GM19463 (cell line): Measurements from ENCODE around the gene KIT.

Experiments
- ATAC-seq: cut with Tn5 transposase; IDR thresholded peaks from one replicate; pipeline ENCODE4 v1.9.1; 2021; ENCODE audit warnings: mild to moderate bottlenecking, moderate library complexity; ENCODE audit not compliant: unreplicated experiment

KIT gene

DNA sequence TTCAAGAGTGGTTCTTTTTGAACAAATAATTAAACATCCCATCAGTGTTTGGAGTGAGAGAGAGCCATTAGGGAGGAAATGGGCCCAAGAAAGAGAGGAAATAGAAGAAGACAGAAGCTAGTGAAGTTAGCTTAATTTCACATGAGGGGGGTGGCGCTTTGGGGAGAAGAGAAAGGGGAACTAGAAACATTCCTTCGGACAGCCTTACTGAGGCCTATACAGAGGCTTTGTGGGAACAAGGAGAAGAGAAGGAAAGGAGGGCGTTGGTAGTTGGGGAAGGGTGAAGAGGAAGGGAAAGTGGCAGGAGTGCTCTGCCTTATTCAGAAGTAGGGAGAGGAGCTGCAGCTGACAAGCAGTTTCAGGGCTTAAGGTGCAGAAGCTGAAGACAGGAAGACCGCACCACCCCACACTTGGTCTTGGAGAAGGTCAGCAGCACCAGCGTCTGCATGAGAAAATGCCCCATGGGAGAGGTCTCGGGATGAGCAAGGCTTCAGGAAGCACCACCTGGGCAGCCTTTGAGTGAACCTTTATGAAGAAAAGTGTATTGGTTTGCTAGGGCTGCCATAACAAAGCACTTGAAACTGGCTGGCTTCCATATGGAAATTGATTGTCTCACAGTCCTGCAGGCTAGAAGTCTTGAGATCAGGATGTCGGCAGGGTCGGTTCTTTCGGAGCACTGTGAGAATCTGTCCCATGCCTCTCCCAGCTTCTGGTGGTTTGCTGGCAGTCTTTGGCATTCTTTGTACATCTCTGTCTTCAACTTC is 85.1 kb downstream of the KIT start:
- no peak for ATAC-seq

DNA sequence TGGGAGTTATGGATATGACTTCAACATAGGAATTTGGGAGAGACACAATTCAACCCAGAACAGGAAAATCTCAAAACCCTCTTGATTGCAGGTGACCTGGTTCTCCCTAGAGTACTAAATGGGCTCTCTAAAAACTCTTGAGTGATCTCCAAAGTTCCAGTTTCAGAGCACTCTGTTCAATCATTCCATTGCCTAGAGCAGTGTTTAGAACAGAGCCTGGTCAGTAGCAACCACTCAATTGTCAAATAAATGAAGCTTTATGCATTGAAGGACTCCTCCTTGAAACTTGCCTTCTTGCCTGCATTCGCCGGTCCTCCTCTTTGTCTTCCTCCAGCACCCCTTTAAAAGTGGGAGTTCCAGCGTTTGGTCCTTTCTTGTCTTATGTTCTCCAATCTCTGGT is 85.8 kb downstream of the KIT start:
- ATAC-seq: no peak

DNA sequence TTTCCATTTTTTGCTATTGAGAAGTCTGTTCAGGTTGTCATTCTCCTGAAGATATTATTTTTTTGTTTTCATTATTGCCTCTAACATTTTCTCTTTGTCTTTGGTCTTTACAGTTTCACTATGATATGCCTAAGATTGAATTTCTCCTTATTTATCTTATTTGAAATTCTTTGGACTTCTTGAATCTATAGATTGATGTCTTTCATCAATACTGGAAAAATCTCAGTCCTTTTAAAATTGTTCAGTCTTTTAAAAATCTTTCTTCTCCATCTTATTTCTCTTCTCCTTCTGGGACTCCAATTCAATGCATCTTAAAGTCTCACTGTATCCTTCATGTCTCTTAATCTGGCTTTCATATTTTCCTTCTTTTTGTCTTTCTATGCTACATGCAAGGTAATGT is 86.7 kb downstream of the KIT start:
- no peak for ATAC-seq

DNA sequence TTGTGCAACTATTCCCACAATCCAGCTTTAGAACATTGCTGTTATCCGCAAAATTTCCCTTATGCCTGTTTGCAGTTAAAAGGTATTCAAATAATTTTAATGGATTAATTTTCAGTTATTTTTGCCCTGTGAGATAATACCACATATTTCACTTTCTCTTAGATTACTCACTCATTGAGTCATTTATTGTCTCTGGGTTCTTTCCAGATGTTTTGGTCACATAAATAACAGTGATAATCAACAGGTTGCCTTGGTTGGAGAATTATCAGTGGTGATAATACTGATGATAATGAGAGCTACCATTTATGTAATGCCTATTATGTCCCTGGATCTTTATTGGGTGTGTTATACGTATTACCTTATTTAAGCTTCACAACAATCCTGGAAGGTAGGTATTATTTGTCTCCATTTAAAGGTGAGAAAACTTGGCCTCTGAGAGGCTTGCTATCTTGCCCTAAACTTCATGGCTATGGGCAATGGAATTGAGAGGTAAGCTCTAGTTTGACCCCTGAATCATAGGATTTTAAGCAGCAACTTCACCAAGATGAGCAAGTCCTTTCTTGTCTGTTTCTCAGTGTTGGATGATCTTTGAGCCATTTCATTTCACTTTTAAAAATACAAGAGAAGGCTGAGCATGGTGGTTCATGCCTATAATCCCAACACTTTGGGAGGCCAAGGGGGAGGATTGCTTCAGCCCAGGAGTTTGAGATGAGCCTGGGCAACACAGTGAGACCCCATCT is 87.4 kb downstream of the KIT start:
- ATAC-seq: no peak

DNA sequence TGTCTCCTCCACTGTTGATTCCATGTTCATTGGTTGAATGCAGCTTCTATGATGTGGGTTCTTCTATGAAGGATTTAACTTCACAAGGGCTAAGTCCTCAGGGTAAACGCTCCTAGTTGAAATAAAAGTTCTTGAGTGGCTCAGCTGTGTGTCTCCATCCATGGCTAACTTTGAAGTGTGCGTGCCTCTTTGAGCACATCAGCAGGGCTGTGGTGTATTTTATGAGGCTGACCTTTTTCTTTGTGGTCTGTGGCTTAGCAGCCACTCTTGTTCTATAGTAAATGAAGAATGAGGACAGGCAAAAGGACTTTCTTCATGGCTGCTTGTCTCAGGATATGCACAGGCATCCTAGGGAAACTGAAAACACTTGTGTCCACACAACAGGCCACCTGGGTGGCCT is 88.5 kb downstream of the KIT start:
- ATAC-seq: peak; percentile 77

DNA sequence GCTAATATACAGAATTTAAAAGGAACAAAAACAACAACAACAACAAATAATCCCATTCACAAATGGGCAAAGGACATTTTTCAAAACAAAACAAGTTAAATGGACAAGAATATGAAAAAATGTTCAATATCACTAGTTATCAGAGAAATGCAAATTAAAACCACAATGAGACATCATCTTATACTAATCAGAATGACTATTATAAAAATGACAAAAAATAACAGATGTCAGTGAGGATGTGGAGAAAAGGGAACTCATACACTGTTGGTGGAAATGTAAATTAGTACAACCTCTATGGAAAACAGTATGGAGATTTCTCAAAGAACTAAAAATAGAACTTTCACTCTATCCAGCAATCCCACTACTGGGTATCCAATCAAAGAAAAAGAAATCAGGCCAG is 92.6 kb downstream of the KIT start:
- ATAC-seq: no peak

DNA sequence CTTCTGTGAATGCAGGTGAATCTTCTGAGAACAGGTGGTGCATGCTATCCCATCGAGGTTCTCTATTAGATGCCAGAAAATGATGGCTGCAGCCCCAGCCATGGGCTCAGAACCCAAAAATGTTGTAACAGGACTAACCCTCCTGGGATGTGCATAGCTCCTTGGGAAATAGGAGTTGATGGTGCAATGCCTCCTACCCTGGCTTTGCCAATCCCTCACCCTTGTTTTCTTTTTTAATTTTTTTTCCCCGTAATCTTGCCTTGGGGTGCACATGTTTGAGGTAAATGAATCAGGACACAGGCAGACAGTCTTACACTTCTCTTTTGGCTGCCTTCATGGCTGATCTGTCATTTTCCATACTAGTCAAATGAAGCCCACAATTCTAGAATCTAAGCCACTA is 96.6 kb downstream of the KIT start:
- ATAC-seq: no peak

DNA sequence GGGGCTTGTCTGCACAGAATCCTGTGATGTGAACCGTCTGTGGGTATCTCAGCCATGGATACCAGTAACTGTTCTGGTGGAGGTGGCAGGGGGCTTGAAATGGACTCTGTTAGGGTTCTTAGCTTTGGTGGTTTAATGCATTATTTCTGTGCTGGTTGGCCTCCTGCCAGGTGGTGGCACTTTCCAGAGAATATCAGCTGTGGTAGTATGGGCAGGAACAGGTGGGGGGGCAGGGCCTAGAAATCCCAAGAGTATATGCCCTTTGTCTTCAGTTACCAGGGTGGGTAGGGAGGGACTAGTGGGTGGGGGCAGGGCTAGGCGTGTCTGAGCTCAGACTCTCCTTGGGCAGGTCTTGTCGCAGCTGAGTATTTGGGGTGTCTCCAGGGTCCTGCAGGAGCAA is 106.7 kb downstream of the KIT start:
- no peak for ATAC-seq

DNA sequence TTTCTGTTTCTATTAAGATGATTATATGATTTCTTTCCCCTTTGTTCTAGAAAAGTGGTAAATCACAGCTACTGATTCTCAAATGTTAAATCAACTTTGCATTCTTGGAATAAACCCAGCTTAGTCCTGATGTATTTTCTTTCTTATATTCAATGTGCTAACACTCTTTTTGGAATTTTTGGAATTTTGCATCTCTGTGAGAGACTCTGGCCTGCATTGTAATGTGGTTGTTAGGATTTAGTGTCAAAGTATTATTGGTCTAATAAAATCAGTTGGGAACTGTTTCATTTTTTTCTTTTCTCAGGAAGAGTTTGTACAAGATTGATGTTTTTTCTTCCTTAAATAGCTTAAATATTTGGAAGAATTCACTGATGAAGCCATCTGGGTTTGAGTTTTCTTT is 109.6 kb downstream of the KIT start:
- no peak for ATAC-seq

DNA sequence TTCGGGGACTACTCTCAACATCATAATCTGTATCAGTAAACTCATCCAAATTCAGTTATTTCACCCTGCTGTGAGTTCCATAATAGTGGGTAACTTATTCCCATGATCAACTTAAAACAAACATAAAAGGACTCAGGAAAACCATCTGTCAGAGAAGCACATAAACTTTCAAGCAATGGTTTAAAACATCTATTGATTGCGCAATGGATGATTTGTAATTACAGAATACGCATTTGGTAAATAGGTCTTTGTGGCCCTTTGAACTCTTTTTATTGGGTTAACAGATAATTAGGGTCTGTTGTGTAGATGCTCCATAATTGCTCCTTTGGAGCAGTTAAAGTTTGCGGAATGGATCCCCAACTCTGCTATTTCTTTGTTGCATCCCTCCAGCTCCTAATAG is 115.3 kb downstream of the KIT start:
- no peak for ATAC-seq

DNA sequence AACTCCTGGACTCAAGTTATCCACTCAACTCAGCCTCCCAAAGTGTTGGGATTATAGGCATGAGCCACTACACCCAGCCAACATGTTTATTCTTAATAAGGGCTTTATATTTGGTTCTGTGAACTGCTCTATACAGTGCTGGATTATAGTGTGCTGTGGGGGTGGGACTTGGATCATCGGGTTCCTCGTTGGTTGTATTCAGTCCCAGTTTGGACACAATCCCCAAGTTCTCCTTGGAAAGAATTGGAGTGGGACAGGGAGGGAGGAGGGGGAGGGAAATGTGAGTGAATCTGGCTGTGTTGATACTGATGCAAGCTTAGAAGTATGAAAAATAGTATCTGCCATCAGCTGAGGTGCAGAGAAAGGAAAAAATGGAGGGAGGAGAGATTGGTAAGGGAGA is 121.3 kb downstream of the KIT start:
- ATAC-seq: no peak

DNA sequence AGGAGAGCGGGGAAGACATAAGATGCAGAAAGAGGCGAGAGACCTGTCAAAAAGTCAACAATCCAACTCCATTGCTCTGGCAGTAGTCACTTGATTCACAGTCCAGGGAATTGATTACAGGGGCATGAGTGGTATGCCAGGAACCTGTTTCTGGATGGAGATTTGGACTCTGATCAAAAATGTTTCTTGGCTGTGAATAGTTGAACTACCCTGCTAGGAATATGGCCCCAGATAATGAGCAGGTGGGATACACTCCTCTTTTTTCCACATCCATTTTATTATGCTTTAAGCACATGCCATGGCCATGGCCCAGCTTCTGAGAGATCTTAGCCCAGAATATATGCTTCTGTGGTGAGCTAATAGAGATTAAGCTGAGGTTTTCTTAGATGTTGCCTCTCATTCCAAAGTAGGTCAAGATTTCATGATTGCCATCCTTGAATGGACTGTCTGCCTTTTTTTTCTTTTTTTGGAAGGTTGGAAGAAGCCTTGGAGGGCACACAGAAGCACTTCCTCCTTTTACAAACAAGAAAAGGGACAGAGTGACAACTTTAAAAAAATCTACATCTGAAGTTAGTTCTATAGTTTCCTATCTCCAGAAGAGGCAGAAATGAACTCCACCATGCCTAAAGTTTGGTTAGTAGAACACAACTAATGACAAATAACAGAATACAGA is 121.9 kb downstream of the KIT start:
- ATAC-seq: no peak

DNA sequence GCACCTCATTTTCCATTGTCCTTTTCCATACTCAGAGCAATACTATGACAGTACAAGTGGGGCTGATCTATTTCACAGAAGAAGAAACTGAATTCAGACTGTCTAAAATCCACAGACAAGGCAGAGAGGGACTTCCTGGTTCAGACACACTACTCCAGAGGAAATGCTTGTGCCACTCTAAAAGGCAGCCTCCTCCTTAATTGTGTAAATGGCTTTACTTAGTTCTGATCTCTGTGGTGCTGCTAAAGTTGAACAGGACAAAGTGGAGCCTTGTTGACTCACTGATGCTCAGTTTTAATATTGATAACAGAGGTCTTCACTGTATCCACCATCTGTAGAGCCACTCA is 122.4 kb downstream of the KIT start:
- ATAC-seq: no peak

DNA sequence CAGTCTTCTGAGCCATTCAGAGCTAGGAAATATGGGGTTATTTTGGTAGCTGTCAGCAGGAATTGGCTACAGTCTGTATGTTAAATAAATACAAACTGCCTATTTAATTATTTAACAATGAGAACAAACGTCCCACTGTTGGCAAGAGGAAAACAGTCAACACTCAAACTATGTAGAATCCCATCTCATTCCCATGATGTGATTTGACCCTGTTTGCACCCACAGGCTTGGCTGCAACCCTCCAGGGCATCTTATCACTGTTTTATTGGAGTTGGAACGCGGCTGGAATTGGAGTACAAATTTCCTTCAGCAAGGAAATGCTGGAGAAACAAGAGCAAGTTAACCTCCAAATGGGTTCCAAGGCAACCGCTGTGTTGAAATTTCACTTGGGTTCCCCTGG is 124.0 kb downstream of the KIT start:
- no peak for ATAC-seq

DNA sequence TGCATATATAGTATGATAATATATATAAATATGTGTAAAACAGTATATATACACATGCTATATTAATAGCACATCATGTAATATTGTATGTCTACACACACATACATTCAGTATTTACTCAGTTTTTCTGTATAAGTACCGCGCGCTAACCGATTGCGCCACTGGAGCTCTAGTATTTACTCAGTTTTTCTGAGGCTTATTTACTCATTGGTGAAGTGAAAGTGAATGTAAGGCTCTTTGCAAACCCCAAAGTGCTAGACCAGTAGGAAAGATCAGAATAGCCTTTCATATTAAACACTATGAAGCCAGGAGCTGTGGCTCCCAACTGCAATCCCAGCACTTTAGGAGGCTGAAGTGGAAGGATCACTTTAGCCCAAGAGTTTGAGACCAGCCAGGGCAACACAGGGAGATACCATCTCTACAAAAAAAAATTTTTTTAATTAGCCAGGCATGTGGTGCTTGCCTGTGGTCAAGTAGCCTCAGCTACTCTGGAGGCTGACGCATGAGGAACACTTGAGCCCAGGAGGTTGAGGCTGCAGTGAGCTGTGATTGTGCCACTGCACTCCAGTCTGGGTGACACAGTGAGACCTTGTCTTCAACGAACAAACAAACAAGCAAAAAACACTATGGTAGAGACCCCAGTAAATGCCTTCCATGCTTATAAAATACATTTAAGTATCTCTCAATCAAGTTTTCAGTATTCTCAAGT is 125.8 kb downstream of the KIT start:
- no peak for ATAC-seq

DNA sequence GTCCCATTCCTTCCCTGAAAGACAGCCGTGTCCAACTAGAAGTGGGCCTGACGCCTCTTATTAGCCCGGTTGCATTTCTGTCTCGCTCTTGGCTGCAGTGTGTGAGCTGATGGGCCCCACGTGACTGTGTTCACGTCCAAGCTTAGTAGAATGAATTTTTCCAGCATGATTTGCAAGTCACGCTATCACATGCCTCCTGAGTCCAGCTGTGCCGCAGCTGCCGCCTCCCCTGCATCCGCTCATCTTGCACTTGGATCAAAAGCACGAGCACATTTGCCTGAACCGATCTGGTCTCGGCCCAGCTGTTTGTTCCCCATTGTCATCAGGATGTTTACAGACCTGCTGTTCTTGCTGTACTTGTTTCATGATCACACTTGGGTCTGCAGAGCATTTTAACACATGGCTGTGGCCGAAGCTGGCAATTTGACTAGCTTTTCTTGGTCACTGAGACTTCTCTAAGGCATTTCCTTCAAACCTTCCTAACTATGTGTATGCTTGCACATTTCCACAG is 126.5 kb downstream of the KIT start:
- ATAC-seq: no peak
